Stimulated activated CD4-positive, alpha-beta T cell treated with anti-CD3 and anti-CD28 coated beads, TNF-alpha, amount 100 ng/mL, for 1 hour (primary cell): ENCODE measurements around the gene BAG5.

Experiments used
- DNase-seq, 3 donors: peaks; one replicate each; pipeline ENCODE4 v3.0.0-alpha.2; 2020; ENCODE audit warnings: low read depth in 3 of 3, low spot score in 1 of 3

BAG5 gene

DNA sequence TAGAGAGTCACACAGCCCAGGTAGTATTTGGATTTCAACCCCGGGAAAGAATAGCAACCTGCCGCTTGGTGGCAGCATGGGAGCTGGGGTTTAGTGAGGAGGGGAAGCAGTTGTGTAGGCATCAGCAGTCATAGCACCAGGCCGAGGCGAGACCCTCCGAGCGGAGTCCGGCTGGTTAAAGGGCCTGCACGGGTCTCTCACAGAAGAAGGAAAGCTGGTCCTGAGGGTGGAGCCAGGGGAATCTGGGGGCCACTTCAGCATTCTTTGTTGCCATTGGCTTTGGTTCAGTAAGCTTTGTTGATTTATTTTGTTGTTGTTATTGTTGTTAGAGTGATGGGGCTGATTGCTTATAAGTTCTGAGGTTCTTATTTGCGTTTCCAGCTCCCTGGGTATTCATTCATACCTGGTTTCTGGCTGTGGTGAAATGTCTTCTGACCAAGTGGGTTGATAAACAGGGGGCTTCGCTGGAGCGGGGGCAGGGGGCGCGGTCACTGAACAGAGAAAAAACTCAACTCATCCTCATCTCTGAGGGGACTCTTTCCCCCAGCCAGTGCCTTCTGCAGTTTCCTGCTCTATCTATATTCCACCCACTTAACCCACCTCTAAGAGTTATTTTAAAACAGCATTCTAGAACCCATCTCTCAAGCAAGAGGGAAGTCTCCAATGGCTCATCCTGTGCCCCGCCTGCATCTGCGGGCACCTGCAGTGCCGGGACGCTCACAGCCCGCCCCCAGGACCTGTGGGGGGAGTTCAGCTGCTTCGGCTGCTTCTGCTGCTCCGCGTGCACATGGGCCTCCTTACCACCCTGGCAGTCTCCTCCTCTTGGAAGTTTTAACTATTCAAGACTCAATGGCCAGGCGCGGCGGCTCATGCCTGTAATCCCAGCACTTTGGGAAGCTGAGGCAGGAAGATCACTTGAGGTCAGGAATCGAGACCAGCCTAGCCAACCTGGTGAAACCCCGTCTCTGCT, 51.4 kb downstream of the BAG5 start:
- no peak for DNase-seq

DNA sequence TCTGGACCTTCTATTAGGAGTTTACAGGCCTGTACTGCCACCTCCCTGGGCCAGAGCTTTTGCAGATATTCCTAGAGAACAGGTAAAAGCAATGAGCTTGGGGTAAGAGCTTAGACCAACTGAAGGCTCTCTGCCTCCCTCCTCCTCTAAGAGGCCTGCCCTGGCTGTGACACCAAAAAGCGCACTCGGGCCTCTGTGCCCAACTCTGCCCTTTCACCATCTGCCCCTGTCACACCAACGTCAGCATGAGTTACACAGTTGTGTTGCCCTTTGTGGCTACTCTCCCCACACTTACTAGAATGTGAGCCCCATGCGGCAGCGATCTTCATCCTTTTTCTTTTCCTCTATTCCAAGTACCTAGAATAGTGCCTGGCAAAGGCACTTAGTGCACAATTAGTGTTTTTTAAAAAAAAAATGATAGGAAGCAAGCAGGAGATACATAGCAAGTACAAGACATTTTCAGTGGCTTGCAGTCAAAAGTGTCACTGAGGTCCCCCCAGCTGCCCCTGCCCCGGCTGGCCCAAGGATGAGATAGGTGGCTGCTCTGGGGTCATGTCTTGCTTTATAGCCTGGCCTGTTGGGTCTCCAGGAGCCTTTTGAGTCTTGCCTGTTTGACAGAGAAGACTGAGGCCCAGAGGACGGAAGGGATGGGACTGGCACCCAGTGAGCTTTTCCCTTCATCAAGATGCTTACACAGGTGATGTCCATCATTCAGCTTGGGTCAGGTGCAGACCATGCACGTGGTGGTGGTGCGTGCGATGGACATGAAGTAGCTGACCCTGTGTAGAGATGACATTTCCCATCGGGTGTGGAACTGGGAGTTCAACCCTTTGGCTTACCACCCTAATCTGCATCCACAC, 52.4 kb downstream of the BAG5 start:
- no peak for DNase-seq

DNA sequence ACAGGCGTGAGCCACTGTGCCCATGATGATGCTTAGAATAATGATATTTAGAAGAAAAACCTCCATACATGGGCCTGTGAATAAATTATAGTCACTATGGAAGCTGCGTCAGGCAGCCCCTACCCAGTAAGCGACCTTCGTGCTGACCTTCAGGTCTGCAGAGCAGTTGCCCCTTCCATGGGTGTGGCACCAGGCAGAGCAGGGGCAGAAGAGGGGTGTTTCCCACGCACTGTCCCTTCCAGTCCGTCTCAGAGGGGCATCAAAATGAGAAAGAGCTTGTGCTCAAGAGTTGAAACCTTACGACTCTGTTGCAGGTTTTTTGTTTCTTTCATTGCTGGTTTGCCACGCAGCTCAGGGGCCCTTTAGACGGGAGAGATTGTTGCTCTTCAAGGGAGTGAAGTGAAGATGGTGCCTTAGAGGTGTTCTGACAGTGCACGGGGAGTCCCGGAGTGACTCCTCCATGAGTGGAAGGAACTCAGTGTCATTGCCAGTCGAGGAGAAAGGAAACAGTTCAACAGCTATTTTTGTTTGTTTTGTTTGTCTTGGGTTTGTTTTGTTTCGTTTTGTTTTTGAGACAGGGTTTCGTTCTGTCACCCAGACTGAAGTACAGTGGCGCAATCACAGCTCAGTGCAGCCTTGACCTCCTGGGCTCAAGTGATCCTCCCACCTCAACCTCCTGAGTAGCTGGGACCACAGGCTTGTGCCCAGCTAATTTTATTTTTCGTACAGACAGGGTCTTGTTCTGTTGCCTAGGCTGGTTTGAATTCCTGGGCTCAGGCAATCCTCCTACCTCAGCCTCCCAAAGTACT, 53.7 kb downstream of the BAG5 start:
- no peak for DNase-seq

DNA sequence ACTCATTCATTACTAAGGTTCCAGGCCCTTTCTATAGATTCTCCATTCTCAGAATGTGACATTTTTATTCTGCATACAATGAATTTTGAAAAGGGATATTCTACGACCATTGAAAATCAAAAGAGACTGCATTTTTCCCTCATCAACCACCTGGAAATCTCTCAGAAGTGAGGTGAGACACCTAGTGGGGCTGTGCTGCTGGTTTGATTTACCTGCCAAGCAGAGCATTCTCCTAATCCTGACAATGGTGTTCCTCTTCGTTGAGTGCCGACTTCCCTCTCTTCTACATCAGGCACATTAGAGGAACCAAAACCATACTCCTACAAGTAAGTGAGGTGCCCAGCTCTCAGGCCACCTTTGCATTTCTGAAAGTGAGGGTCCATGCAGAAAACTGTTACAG, 54.7 kb downstream of the BAG5 start:
- no peak for DNase-seq
